ENCODE data around the gene CCDC110. TPM values are rescaled to one million over a fixed set of nuclear protein-coding genes. Genes with fewer than 3 reads are reported as not detected.
"Not testable (repeated sequence)": the region's sequence is repeated elsewhere in the genome, so short reads cannot be mapped to it uniquely, and the experiment has no call there.

Gene CCDC110
- polyA plus RNA-seq, 1 experiment = not detected

DNA sequence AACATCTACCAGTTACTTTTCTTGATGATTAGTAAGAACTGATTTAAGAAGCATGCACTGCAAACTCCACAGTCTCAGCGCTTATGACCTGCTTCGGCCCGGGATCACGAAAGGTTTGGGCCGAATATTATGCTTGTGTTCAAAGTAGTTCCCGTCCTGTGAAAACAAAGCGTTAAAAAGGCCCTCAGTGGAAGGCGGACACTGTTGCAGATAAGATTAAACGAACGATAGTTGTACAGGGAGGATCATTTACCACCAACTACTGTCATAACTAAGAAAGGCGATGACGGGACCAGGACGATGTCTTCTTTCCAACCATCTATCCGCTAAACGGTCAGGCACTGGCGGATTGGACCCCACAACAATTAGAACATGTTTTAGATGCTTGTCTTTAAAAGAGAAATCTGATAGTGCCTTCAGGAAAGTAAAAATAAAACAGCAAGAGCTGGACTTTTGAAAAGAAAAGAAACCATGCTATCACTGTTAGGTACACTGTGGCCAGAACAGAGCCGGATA is 42.7 kb upstream of the CCDC110 start:
- no peak overlapping the region for H3K4me3 ChIP-seq (ENCODE audit: low read depth, low read length)
- no peaks in the 10 kb centered on the region for H3K36me3 ChIP-seq (ENCODE audit: control insufficient read depth, insufficient read depth, low read length)
- TF ChIP-seq, protein P1, sequence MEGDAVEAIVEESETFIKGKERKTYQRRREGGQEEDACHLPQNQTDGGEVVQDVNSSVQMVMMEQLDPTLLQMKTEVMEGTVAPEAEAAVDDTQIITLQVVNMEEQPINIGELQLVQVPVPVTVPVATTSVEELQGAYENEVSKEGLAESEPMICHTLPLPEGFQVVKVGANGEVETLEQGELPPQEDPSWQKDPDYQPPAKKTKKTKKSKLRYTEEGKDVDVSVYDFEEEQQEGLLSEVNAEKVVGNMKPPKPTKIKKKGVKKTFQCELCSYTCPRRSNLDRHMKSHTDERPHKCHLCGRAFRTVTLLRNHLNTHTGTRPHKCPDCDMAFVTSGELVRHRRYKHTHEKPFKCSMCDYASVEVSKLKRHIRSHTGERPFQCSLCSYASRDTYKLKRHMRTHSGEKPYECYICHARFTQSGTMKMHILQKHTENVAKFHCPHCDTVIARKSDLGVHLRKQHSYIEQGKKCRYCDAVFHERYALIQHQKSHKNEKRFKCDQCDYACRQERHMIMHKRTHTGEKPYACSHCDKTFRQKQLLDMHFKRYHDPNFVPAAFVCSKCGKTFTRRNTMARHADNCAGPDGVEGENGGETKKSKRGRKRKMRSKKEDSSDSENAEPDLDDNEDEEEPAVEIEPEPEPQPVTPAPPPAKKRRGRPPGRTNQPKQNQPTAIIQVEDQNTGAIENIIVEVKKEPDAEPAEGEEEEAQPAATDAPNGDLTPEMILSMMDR (IDR thresholded peaks at IDR 0.05; ENCODE audit: insufficient read depth, low read depth, low read length) = no peak
- H3K27me3 ChIP-seq (ENCODE audit: control insufficient read depth, insufficient read depth, low read length) = no peaks in the 10 kb centered on the region
- ChIA-PET POLR2A (no interaction called here), CTCF (interaction anchor here (1.6 kb wide), 1 partner anchor 84 kb away, joined by 5 read pairs; no protein-coding TSS in a partner anchor)
- DNase-seq (ENCODE audit: low read depth) = no peak

DNA sequence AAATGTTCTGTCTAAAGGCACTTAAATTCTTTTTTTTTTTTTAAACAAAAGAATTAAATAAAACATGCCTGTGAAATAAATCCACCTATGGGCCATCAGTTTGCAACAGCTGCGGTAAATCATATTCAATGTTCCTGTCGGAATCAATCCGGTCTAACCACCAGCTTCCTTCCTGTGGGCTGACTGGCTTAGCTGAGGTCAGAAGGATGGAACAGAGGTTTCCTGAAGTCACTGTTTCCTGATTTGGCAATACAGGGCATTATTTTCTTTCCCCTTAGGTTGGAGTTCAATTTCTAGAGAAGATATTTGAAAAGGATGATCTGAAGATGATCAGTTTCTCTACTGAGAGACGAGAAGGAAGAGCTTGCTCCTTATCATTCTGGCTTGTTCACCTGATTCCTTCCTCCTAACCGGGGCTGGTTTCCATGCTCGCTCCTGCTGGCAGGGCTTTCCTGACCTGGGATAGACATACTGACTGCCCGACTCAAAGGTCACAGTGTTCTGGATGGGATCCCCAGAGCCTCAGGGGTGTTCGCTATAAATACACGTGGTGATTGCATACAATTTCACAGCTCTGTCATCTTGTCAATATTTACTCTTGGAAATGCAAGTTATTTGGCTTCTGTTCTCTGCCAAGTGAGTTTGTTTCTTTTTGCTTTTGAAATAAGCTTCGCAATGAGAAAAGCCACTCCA is 42.1 kb upstream of the CCDC110 start:
- TF ChIP-seq, protein P1 (IDR thresholded peaks at IDR 0.05; ENCODE audit: insufficient read depth, low read depth, low read length) = no peak
- no peak for DNase-seq (ENCODE audit: low read depth)
- POLR2A ChIA-PET = no interaction called here

DNA sequence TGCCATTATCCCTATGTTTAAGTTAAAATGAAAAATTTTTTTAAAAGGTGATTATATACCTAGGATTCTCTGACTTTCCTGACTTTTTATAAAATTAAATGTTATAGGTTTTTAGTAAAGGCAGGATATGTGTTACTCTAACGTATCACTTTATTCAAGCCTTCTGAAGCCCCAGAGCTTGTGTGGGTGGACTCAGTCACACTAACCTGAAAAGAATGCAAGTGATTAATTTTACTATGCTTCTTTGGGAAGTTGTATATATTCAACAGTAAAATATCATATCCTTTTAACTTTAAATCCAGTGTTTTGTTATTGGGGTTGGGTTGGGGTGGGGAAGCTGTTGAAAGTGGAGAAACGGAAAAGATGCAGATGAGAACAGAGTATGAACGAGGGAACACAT is 41.0 kb upstream of the CCDC110 start:
- no peaks in the 10 kb centered on the region for H3K36me3 ChIP-seq (ENCODE audit: control insufficient read depth, insufficient read depth, low read length)
- peak; percentile 9 for DNase-seq (ENCODE audit: low read depth)
- CTCF ChIA-PET = interaction anchor here (0.6 to 1.6 kb wide), 3 partner anchors 83 to 471 kb away, joined by 3 to 5 read pairs (median 4); no protein-coding TSS in a partner anchor
- POLR2A ChIA-PET = no interaction called here
- TF ChIP-seq, protein P1 (IDR thresholded peaks at IDR 0.05; ENCODE audit: insufficient read depth, low read depth, low read length) = no peak
- H3K27me3 ChIP-seq (ENCODE audit: control insufficient read depth, insufficient read depth, low read length) = no peaks in the 10 kb centered on the region
- H3K4me3 ChIP-seq (ENCODE audit: low read depth, low read length) = no peak overlapping the region

More for the DNA sequence above, 42.1 kb upstream of the CCDC110 start:
- Histone ChIP-seq H3K4me3 (ENCODE audit: low read depth, low read length) (no peak overlapping the region), H3K27me3 (ENCODE audit: control insufficient read depth, insufficient read depth, low read length) (no peaks in the 10 kb centered on the region), H3K36me3 (ENCODE audit: control insufficient read depth, insufficient read depth, low read length) (no peaks in the 10 kb centered on the region)
- CTCF ChIA-PET = interaction anchor here (0.6 to 1.6 kb wide), 3 partner anchors 82 to 472 kb away, joined by 3 to 5 read pairs (median 4); no protein-coding TSS in a partner anchor

DNA sequence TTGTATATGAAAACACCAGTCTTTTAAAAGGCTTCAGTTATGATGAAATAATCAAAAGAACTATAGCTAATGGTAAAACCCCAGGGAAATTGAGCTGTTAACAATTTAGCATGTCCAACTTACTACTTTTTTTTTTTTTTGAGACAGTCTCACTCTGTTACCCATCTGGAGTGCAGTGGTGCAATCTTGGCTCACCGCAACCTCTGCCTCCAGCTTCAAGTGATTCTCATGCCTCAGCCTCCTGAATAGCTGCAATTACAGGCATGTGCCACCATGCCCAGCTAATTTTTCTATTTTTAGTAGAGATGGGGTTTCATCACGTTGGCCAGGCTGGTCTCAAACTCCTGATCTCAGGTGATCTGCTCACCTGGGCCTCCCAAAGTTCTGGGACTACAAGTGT is 39.7 kb upstream of the CCDC110 start:
- CTCF ChIA-PET = interaction anchor here (0.6 kb wide), 1 partner anchor 10 kb away, joined by 5 read pairs; no protein-coding TSS in a partner anchor
- POLR2A ChIA-PET; DNase-seq (ENCODE audit: low read depth); H3K4me3 ChIP-seq (ENCODE audit: low read depth, low read length); H3K36me3 ChIP-seq (ENCODE audit: control insufficient read depth, insufficient read depth, low read length); H3K27me3 ChIP-seq (ENCODE audit: control insufficient read depth, insufficient read depth, low read length): not testable (repeated sequence)

DNA sequence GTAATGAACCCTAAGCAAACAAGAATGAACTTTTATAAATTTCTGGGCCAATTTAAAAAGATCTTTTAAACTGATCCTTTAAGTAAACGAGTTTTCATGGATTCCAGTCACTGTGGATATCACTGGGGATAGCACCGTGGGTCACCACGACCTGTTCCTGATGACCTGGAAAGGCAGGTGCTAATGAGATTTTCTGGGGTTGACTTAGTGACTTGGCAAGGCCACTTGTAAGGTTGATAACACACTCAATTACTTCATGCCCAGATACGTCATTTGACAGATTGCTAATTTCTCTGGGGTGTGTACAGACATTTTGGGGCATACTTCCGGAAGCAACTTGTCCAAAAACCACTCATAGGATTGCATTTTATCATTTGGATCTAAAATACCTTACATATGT is 39.3 kb upstream of the CCDC110 start:
- Histone ChIP-seq H3K4me3 (ENCODE audit: low read depth, low read length) (no peak overlapping the region), H3K27me3 (ENCODE audit: control insufficient read depth, insufficient read depth, low read length) (no peaks in the 10 kb centered on the region), H3K36me3 (ENCODE audit: control insufficient read depth, insufficient read depth, low read length) (no peaks in the 10 kb centered on the region)
- no peak for DNase-seq (ENCODE audit: low read depth)
- CTCF ChIA-PET = interaction anchor here (0.6 kb wide), 1 partner anchor 9 kb away, joined by 5 read pairs; no protein-coding TSS in a partner anchor
- TF ChIP-seq, protein P1 (IDR thresholded peaks at IDR 0.05; ENCODE audit: insufficient read depth, low read depth, low read length) = no peak
- POLR2A ChIA-PET = no interaction called here
